Measurements from ENCODE around the gene NFKBIE.

DNA sequence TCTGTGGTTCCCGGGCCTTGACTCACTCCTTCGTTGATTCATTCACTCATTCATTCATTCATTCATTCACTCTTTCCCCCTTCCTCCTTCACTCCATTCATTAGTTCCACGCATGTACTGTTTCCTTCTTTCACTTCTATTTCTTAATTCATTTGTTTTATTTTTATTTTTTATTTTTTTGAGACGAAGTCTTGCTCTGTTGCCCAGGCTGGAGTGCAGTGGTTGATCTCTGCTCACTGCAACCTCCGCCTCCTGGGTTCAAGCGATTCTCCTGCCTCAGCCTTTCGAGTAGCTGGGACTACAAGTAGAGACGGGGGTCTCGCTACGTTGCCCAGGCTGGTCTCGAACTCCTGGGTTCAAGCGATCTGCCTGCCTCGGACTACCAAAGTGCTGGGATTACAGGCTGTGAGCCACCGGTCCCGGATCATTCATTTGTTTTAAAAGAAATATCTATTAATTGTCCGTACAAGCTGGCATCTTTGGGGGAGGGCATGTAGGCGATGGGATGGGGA lies 427 bp upstream of the NFKBIE start:
- TF ChIP-seq, protein P1, sequence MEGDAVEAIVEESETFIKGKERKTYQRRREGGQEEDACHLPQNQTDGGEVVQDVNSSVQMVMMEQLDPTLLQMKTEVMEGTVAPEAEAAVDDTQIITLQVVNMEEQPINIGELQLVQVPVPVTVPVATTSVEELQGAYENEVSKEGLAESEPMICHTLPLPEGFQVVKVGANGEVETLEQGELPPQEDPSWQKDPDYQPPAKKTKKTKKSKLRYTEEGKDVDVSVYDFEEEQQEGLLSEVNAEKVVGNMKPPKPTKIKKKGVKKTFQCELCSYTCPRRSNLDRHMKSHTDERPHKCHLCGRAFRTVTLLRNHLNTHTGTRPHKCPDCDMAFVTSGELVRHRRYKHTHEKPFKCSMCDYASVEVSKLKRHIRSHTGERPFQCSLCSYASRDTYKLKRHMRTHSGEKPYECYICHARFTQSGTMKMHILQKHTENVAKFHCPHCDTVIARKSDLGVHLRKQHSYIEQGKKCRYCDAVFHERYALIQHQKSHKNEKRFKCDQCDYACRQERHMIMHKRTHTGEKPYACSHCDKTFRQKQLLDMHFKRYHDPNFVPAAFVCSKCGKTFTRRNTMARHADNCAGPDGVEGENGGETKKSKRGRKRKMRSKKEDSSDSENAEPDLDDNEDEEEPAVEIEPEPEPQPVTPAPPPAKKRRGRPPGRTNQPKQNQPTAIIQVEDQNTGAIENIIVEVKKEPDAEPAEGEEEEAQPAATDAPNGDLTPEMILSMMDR (IDR thresholded peaks at IDR 0.05): no peak
- TF ChIP-seq POLR2A (IDR thresholded peaks at IDR 0.05): no peak
